ENCODE results near the gene SYT1.

DNA sequence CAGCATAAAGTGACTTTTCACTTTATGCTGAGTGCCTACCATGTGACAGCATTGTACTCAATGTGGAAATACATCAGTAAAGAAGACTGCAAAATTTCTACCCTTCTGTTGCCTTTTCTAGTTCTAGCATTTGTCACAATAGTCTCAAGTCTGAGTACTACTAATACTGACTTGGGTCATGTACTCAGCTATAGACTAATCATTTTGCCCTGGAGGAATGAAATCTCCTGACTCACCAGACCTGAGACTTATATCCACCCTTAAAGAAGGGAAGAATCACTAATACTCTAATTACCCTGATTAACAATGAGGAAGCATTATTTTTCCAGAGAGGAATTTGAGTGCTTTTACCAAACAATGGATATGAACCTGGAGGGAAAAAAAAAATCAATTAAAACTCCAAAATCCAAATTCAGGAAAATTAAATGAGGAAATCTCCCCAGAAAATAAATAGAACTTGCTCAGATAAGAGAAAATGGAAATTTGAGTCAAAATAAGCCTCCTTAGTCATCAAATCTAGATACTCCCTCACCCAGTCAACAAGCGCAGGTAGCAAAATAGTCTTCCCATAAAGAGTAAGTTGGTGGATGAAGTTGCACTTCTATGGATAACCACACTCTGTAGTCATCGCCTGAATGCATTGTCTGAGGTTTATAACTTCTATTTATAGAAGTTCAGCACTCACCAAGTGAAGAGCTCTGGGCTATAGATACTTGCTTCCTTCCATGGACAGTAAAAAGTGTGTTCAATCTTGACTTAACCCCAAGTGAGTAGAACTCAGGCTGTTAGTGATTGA lies 386.6 kb downstream of the SYT1 start:
- TF ChIP-seq, protein P1, sequence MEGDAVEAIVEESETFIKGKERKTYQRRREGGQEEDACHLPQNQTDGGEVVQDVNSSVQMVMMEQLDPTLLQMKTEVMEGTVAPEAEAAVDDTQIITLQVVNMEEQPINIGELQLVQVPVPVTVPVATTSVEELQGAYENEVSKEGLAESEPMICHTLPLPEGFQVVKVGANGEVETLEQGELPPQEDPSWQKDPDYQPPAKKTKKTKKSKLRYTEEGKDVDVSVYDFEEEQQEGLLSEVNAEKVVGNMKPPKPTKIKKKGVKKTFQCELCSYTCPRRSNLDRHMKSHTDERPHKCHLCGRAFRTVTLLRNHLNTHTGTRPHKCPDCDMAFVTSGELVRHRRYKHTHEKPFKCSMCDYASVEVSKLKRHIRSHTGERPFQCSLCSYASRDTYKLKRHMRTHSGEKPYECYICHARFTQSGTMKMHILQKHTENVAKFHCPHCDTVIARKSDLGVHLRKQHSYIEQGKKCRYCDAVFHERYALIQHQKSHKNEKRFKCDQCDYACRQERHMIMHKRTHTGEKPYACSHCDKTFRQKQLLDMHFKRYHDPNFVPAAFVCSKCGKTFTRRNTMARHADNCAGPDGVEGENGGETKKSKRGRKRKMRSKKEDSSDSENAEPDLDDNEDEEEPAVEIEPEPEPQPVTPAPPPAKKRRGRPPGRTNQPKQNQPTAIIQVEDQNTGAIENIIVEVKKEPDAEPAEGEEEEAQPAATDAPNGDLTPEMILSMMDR (IDR thresholded peaks at IDR 0.05): no peak
- no peak for TF ChIP-seq POLR2A (IDR thresholded peaks at IDR 0.05)

Data from prostate gland (tissue), 2 donors.